HG02840 (cell line): ENCODE data around the gene GNS.
"Not testable (repeated sequence)": the region's sequence is repeated elsewhere in the genome, so short reads cannot be mapped to it uniquely, and the experiment has no call there.

ENCODE experiments used
- ATAC-seq: cut with Tn5 transposase; IDR thresholded peaks from one replicate; pipeline ENCODE4 v1.9.1; 2021; ENCODE audit warnings: mild to moderate bottlenecking, moderate library complexity, moderate number of reproducible peaks; ENCODE audit not compliant: unreplicated experiment, low FRiP score

GNS gene

DNA sequence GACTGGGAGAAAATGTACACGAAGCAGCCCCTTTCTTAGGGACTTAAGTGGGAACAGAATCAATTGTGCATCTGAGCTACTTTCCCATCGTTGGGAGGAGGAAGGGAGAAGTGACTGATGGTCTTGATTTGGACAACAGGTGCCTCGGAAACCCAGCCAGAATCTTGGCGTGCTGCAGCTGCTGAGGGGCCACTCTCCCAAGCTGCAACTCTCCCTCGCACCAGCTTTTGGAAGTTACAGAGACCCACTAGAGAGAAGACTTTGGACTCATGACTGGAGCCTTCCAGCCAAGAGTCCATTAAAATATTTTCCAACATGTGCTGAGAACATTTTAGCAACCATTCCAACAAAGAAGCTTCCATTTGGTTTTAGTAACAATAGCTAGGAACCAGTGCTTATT is 52.3 kb downstream of the GNS start:
- no peak for ATAC-seq

DNA sequence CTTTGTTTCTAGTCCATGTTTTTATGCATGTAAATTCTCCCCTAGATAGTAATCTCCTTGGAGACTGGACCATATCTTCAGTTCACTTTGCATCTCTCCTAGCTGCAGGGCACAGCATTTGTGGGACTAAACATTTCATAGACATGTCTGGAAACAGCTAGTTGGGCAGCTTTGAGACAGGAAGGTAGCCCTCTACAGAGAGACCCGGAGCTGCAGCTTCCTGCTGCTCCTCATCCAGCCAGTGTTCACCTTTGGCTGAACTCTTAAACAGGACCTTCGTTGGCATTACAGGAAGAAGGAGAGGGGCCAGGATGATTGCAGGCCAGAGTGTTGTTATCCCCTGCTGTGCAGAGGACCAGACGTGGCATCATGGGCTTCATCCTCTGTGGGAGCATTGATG is 52.9 kb downstream of the GNS start:
- no peak for ATAC-seq

DNA sequence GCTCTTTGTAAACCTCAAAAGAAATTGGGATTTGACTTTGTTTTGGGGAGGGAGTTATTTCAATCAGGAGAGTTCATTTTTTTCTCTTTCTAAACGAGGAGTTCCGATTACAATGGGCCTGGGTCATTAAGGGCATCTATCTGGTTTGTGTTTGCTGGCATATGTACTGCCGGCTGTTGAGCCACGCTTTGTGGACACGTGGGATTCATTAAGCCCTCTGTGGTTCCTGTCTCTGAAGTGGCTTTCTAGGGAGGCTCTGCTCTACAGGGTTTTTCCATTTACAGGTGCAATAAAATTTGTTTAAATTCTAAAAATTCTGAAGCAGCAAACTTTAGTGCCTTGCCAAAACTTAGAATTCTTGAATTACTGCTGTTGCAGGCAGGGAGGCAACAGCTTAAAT is 57.9 kb downstream of the GNS start:
- no peak for ATAC-seq

DNA sequence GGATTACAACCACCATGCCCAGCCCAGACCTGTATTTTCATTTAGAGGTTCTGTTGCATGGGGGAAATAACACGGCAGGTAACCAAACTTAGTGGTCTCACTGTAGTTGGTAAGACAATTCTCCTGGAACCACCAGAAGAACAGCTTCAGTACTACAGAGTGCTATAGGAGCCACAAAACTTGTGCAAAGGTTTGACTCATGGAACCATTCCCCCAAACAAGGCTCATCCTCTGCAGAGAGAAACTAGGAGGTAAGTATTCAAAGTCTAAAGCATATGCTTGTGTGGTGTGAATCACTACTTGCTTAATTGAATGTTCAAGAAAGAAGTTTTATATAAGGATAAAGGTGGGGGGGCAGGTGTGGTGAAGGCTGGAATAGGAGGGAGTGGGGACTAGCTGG is 58.7 kb downstream of the GNS start:
- no peak for ATAC-seq

DNA sequence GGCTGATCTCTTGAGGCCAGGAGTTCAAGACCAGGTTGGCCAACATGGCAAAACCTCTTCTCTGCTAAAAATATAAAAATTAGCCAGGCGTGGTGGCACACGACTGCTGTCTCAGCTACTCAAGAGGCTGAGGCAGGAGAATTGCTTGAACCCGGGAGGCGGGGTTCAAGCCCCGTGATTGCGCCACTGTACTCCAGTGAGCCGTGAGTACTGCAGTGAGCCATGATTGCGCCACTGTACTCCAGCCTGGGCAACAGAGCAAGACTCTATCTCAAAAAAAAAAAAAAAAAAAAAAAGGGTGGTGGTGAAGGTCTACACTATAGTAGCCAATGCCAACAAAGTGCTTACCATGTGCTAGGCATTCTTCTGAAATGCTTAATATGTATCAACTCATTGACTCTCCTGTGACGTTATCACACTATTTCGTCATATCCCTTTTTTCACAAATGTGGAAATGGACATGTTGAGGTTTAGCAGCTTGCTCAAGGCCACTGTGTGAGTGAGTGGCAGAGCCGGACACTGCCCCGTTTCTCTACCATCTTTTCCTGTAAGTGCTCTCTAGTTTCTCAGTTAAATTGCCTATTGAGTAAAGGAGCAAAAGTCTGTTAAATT is 59.6 kb downstream of the GNS start:
- ATAC-seq, result no peak

DNA sequence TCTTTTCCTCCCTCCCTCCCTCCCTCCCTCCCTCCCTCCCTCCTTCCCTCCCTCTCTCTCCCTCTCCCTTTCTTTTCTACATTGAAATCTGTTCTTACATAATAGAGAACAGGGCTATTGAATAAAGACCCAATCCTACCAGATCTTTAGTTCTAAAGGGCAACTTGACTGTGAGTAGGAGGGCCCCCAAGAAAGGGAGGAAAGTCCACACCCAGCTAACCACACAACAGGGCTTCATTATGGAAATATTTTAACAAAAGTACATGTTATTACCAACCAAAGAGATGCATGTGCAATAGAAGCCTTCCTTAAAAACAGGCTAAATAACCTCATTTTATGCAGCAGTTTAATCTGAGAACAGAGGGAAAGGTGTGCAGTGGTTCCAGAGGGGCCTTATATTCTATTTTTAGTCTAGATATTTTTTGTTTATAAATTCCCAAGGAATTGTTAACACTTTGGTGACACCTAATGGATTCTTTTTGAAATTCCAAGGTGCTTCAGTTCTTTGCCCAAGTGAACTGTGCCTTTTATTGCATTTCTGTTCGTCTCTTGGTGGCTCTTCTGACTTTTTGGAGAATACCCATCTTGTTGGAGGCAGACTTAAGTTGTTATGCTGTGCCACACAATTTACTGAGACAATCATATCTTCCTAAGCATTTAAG is 63.0 kb downstream of the GNS start:
- no peak for ATAC-seq

DNA sequence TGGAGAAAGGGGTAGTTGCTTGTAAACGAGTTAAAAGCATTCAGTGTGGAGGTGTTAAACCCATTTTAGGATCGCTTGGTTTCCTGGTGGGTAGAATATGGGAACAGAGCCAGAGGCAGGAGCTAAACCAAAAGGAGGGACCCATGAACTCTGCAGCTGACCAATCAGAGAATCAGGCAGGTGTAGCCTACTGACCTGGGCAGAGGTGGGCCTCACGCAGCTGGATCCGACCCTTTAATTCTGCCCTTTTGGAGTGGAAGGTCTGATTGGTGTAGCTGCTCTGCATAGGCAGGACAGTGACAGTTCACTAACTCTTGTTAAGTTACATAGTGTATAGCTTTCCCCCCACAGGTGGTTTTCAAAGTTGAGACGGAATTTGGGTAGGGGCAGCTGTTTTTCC is 63.7 kb downstream of the GNS start:
- ATAC-seq, result no peak

DNA sequence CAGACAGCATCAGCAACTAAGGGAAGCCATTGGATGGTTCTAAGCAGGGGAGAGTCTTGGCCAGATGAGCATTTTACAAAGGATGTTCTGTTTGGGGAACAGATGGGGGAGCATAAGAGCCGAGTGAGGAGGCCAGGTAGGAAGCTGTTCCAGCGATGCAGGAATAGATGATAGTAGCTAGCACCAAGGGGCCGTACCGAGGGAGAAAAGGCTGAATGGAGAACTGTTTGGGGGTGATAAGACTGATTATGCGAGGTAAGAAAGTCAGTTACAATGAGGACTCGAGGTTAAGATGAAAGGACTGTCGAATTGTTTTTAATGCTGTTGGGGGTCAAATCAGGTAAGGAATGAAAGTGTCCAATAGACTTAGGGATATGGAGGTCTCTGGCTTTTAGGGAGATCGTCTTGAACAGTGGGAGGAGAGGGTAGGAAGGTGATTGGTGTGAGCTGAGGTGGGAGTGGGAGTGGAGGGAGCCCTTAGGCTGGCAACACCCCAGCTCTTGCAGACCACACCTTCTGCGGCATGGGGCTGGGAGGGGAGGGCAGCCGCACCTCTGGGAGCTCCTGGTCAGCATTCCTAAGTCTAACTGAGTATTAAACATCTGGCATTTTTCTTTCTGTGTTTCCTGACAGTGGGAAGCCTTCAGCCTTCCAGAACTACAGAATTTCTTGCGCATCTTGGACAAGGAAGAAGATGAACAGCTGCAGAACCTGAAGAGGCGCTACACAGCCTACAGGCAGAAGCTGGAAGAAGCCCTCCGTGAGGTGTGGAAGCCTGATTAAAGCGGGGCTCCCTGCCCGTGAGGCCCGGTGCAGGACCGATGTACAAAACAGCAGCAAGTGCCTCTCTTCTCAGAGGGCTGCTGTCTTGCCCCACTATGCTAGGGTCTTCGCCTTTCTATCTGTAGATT is 64.8 kb downstream of the GNS start:
- ATAC-seq, result no peak

DNA sequence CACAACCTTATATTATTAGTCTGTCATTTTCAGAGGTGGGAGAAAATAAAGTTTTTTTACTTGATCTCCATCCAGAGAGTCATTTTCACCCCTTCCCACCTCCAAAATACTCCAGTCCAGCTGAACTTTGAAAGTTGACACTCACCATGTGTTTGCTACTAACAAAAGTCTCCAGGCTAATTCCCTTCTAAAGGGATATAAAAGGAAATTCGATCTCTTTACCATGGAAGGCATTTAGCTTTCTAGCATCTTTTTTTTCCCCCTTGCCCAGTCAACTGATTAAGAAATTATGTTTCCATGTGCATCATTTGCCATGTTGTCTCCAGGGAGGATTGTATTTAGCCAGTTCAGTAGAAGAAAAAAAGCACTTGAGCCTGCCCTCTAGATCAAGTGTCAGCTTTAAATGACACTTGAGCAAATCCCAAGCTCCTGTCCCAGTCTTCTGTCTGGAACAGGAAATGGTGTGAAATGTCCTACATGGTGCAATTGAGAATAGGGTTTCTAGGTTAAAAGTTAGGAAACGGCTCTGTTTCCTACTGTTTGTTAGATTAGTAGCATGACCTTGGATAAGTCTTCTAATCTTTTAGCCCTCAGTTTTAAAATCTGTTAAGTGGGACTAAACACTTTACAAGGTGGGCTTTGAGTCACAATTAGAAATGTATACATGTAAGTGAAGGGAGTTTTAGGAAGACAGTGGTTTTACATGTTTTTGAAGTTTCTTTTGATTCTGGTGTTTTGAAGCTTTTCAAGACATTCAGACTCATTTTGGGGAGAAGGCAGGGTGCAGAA is 67.2 kb downstream of the GNS start:
- ATAC-seq, result no peak

DNA sequence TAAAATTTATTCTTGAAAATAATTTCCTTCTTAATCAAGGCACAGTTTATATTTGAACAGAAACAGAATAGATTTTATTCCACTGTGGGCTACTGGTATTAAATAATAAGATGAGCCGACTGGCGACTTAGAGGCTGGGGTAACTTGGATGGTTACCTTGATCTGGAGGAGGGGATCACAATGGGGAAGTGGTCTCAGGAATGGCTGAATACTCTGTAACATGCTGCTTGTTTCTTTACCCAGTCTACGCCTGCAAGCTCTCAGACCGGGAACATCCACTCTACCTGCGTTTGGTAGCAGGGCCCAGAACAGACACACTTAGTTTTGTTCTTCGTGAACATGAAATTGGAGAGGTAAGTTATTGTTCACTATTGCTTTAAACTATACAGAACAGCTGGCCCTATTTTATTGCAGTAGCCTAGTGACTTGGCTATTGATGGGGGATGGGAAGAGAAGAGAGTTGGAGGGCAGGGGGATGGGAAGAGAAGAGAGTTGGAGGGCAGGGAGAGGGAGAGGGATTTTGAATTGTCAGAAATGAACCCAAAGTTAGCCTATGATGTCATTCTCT is 67.9 kb downstream of the GNS start:
- no peak for ATAC-seq

DNA sequence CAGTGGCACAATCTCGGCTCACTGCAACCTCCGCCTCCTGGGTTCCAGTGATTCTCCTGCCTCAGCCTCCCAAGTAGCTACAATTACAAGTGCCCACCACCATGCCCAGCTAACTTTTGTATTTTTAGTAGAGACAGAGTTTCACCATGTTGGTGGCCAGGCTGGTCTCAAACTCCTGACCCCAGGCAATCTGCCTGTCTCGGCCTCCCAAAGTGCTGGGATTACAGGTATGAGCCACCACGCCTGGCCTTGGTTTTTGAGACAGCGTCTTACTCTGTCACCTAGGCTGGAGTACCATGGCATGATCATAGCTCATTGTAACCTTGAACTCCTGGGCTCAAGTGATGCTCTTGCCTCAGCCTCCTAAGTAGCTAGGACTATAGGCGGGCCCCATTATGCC is 69.0 kb downstream of the GNS start:
- ATAC-seq, result not testable (repeated sequence)

DNA sequence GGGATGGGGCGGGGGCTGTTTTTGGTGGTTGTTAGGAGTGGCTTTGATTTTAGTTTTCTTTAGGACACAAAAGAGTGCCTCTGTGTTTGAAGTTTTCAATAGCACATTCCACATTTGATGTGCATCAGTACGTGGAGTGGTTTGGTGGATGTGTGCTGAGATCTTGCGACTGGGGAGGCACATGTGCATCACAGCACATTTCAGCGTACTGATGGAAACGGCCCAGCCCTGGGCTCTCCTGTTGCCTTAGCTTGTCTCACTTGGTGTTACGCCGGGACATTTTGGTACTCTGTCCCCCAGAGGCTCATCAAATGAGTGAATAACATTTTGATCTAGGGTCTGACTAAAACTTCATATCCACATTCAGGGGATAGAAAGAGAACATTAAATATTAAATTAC is 70.5 kb downstream of the GNS start:
- ATAC-seq, result no peak

DNA sequence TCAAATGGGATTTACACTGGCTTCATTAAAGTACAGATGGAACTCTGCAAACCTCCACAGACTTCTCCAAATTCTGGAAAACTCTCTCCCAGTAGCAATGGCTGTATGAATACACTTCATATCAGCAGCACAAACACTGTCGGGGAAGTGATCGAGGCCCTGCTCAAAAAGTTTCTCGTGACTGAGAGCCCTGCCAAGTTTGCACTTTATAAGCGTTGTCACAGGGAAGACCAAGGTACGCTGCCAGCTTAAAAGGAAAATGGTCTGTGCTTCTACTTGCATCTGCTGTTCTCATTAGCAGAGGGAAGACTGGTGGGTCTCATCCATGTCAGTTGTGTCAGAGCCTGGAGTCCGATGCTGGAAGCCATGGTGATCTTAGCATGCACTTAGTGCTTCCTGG is 71.0 kb downstream of the GNS start:
- no peak for ATAC-seq

DNA sequence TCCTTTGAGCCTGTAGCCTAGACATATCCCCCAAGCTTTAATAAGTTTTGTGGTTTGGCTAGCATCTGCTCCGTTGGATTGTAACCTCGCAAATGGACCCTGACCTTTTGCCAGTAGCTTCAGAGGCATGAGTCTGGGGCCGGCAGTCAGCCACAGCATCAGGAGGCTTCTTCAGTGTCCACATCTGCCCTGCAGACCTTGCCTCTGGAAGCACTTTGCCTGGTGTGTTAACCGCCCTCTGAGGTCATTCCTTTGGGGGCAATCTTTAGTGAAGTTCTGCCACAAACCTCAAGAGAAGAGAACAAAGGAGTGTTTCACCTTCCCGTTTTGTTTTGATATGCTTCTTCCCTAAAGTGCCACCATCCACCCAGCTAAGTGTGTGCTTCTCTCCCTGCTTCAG is 71.4 kb downstream of the GNS start:
- ATAC-seq, result no peak

DNA sequence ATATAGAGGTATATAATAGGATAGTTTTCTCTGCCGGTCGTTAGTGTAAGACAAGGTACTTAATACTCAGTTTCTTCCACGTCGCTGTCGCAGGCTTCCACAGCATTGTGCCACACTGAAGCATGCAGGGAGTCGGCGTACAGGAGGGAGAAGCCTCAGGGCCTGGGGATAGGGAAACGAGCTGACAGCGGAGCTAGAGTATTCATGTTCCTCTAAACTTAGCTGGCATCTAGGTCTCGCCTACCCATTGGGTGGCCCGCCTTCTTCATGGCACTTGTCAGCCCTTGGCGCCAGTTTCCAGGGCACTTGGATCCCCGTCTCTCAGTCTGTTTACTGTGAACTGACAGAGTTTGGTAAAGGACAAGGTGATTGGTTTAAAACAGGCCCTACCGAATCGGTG is 73.6 kb downstream of the GNS start:
- no peak for ATAC-seq

DNA sequence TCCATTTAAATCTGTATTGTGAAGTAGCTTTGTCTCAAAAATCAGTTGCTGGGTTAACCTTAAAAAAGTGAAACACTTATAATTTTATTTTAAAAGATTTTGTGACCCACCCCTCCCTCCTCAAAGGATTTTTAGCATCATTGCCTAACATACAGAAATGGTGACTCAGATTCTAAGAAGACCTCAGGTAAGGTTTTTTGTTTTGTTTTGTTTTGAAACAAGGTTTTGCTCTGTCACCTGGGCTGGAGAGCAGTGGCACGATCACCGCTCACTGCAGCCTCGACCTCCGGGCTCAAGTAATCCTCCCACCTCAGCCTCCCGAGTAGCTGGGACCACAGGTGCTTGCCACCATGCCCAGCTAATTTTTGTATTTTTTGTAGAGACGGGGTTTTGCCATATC is 74.2 kb downstream of the GNS start:
- ATAC-seq, result no peak

DNA sequence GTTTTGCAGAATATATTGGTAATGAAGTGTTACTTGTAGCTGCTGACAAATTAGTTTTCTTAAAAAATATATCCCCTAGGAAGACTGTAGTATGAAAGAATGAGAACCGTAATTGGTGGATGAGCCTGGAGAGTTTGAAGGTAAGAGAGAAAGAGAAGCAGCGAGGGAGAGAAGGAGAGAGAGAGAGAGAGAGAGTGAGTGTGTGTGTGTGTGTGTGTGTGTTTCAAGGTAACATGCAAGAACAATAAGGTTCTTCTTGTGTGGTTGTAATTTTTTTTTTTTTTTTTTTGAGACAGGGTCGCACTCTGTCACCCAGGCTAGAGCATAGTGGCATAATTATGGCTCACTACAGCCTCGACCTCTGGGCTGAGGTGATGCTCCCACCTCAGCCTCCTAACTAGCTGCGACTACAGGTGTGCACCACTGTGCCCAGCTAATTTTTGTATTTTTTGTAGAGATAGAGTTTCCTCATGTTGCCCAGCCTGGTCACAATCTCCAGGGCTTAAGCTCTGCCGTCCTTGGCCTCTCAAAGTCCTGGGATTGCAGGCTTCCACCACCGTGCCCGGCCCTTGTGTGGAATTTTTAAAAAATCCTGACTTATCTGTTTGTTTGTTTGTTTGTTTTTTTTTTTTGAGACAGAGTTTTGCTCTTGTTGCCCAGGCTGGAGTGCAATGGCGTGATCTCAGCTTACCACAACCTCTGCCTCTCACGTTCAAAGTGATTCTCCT is 75.2 kb downstream of the GNS start:
- no peak for ATAC-seq

DNA sequence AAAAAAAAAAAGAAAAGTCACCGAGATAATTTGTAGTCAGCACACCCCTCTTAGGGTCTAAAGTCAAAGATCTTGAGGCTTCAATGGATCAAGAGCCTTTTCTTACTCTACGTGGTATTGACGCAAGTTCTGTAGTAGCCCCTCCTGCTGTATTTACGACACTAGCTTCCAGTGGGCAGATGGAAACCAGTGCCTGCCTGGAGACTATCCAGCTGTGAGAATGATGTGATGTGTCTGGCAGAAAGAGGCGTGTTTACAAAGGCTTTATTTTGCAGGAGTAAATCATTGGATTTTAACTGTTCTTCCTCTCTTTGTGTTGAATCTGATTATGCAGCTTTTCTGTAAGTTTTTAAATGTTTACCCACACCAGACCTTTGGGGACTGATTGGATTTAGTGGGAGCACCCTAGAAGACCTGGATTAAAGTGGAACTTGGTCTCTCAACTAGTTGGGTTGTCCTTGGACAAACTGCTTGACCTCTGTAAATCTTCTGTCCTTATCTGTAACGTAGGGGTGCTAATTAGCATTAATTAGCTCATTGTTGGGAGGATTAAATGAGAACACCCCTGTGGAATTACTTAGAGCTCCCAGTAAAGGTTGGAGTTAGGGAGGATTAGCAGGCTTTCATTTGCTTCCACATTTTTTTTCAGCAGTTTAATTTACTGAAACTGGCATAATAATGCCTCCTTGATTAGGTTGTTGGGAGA is 76.5 kb downstream of the GNS start:
- ATAC-seq, result no peak
